ENCODE results near the gene REPIN1.

REPIN1 gene

GRCh38 chr7:150409300-150410030, 40.8 kb downstream of the REPIN1 start:
- no peak for DNase-seq

- DNase-seq = no peak
Observed at GRCh38 chr7:150410131-150410530, 41.5 kb downstream of the REPIN1 start.

DNA sequence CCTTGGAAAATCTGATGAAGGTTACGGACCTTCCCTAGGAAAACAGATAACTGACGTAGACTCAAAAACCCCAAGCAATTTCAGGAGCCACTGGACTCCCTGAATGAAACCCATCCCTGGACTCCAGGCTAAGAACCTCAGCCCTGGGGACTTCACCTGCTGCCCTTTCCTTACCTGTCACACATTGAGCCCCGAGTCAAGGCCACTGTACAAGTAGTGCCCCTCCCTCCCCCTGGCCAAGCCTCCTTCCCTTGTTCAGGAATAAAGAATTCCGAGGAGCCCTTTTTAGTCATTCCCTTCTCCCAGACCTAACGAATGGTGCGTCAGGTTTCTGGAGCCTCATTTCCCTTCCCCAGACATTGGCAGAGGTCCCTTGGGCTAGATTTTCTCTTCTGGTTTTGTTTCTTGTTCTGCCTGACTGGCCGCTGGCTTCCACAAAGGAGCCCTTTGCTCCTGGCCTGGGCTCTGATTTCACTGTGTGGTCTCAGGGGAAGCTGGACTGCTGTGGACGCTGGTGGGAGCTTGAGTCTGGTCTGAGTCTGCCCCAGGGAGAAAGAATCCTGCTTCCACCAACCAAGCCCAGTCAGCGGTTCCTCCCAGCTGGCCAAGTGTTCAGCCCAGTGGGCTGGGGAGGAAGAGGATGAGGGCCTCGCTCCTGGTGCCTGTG, 42.2 kb downstream of the REPIN1 start:
- no peak for DNase-seq

- DNase-seq = no peak
Observed at GRCh38 chr7:150411606-150412005, 43.0 kb downstream of the REPIN1 start.

DNA sequence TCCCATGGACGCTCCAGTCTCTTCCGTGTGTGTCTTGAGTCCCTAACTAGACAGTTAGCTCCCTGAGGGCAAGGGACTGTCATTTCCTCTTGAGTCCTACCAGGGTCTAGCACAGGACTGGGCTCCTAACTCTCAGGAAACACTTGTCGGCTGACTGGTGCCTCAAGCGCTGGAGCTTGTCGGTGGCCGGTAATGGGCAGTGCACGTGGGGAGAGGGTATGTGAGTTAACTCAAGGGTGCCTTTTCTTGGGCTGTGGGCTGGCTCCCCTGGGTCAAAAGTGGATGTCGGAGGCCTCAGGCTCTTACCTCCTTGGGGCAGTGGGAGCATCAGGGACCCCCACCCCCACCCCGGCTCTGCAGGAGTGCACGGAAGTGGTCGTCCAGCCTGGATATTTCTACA, 43.4 kb downstream of the REPIN1 start:
- no peak for DNase-seq

- DNase-seq = no peak
Observed at GRCh38 chr7:150412518-150413488, 44.2 kb downstream of the REPIN1 start.

- DNase-seq = no peak
Observed at GRCh38 chr7:150413640-150414081, 45.0 kb downstream of the REPIN1 start.

GRCh38 chr7:150415161-150416153, 46.8 kb downstream of the REPIN1 start:
- DNase-seq = no peak

DNA sequence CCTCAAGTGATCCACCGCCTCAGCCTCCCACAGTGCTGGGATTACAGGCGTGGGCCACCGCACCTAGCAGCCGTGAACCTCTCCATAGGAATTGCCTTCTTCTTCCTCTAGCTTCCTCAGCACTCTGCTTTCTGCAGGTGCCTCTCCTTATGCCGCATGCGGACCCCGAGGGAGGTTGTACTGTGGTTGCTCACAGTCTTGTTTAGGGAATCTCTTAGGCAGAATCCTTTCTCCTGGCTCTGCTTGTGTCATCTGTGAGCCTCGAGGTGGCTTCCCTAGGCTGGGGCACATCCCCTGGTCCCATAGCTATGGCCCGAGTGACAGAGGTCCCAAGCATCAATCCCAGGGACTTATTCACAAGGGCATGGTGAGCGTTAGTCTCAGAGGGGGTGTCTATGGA, 48.6 kb downstream of the REPIN1 start:
- DNase-seq = no peak

- no peak for DNase-seq
Observed at GRCh38 chr7:150417863-150418262, 49.2 kb downstream of the REPIN1 start.

- no peak for DNase-seq
Observed at GRCh38 chr7:150420242-150420641, 51.6 kb downstream of the REPIN1 start.

- DNase-seq = peak; percentile 70
Observed at GRCh38 chr7:150420987-150421674, 52.5 kb downstream of the REPIN1 start.

DNA sequence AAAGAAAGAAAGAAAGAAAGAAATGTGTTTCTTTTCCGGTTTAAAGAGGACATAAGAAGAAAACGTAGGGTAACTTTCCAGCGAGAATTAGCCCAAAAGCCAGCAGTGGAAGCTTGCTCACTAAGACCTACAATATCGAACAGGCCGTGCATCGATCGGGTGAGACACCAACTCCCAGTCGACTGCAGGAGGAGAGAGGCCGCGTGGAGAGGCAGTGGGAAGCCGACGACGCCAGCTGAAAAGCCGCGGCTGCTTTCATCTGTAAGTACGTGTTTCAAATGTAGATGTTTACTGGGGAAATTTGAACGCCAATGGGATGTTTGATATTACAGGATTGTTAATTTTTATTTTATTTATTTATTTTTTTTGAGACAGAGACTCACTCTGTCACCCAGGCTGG, 53.2 kb downstream of the REPIN1 start:
- DNase-seq = no peak
